Mesodermal cell (in vitro differentiated cells): ENCODE measurements around the gene EYA3.
A peak's percentile ranks its signal among the peaks of the same experiment; 100 is the strongest.

Experiments used
- H3K27ac ChIP-seq: 2 replicates; pipeline ENCODE4 v1.7.0; 2013; ENCODE audit warnings: mild to moderate bottlenecking, low read depth, low read length, moderate library complexity; ENCODE audit not compliant: severe bottlenecking
- H3K36me3 ChIP-seq: 2 replicates; pipeline ENCODE4 v1.7.1; 2013; ENCODE audit warnings: mild to moderate bottlenecking, low read length, moderate library complexity; ENCODE audit not compliant: control insufficient read depth, insufficient read depth
- H3K4me1 ChIP-seq: one replicate; pipeline ENCODE4 v1.7.1; 2013; ENCODE audit warnings: mild to moderate bottlenecking, low read length; ENCODE audit not compliant: insufficient read depth, control insufficient read depth, poor library complexity, severe bottlenecking
- H3K4me3 ChIP-seq: 2 replicates; pipeline ENCODE4 v1.7.0; 2013; ENCODE audit warnings: low read length, control low read depth, mild to moderate bottlenecking; ENCODE audit not compliant: insufficient read depth, poor library complexity, severe bottlenecking; ENCODE audit errors: extremely low read depth
- H3K9me3 ChIP-seq: 2 replicates; pipeline ENCODE4 v1.7.1; 2013; ENCODE audit warnings: mild to moderate bottlenecking, low read length, moderate library complexity; ENCODE audit not compliant: control insufficient read depth
- WGBS, 2 experiments: methylation state at CpG; one replicate each; pipeline ENCODE4 v1.1.5; 2013; ENCODE audit warnings: missing lambda C conversion rate in 2 of 2; ENCODE audit not compliant: insufficient coverage in 2 of 2; 5-methylcytosine and 5-hydroxymethylcytosine counted together

EYA3 gene

GRCh38 chr1:27968692-27969091 lies 119.7 kb downstream of the EYA3 start:
- Histone ChIP-seq H3K9me3 (no peaks in the 10 kb centered on the region), H3K27ac (no peak overlapping the region), H3K4me1 (peaks cover 6% of the 10 kb centered on the region), H3K4me3 (no peak overlapping the region), H3K36me3 (peaks cover 62% of the 10 kb centered on the region)
- WGBS, 2 experiments = 92 to 96% methylated on average over 3 of the region's 3 CpGs

- Histone ChIP-seq H3K9me3 (no peaks in the 10 kb centered on the region), H3K27ac (no peak overlapping the region), H3K36me3 (peaks cover 61% of the 10 kb centered on the region), H3K4me1 (peaks cover 6% of the 10 kb centered on the region), H3K4me3 (no peak overlapping the region)
- WGBS, 2 experiments = 90 to 100% methylated on average over 2 to 3 of the region's 4 CpGs
Observed at GRCh38 chr1:27967884-27968466, 120.4 kb downstream of the EYA3 start.

GRCh38 chr1:27967106-27967883 lies 121.1 kb downstream of the EYA3 start:
- Histone ChIP-seq H3K4me3 (no peak overlapping the region), H3K36me3 (peaks cover 55% of the 10 kb centered on the region), H3K9me3 (no peaks in the 10 kb centered on the region), H3K27ac (no peak overlapping the region), H3K4me1 (peaks cover 6% of the 10 kb centered on the region)
- 93 to 99% methylated on average over 12 of the region's 12 CpGs for WGBS, 2 experiments

GRCh38 chr1:27966402-27967105 lies 121.9 kb downstream of the EYA3 start:
- Histone ChIP-seq H3K4me3 (no peak overlapping the region), H3K36me3 (peaks cover 49% of the 10 kb centered on the region), H3K9me3 (no peaks in the 10 kb centered on the region), H3K4me1 (peaks cover 6% of the 10 kb centered on the region), H3K27ac (no peak overlapping the region)
- 96% methylated on average over 24 of the region's 24 CpGs for WGBS, 2 experiments

GRCh38 chr1:27963393-27963792 lies 125.0 kb downstream of the EYA3 start:
- Histone ChIP-seq H3K4me3 (no peak overlapping the region), H3K9me3 (no peaks in the 10 kb centered on the region), H3K27ac (no peak overlapping the region), H3K36me3 (peaks cover 38% of the 10 kb centered on the region), H3K4me1 (no peaks in the 10 kb centered on the region)
- WGBS, 2 experiments = 92 to 96% methylated on average over 9 to 11 of the region's 11 CpGs

- Histone ChIP-seq H3K4me3 (no peak overlapping the region), H3K27ac (no peak overlapping the region), H3K36me3 (peaks cover 23% of the 10 kb centered on the region), H3K9me3 (no peaks in the 10 kb centered on the region), H3K4me1 (no peaks in the 10 kb centered on the region)
- 82 to 92% methylated on average over 3 to 4 of the region's 4 CpGs for WGBS, 2 experiments
Observed at GRCh38 chr1:27961646-27962221, 126.7 kb downstream of the EYA3 start.

GRCh38 chr1:27960762-27961645 lies 127.4 kb downstream of the EYA3 start:
- Histone ChIP-seq H3K36me3 (peaks cover 19% of the 10 kb centered on the region), H3K4me3 (peak overlapping the region; percentile 51), H3K9me3 (no peaks in the 10 kb centered on the region), H3K27ac (no peak overlapping the region), H3K4me1 (no peaks in the 10 kb centered on the region)
- whole genome bisulfite sequencing, 2 experiments = 87 to 91% methylated on average over 12 to 13 of the region's 13 CpGs

GRCh38 chr1:27959792-27960603 lies 128.4 kb downstream of the EYA3 start, which contains the start of gene XKR8:
Gene XKR8 (plus strand): TSS chr1:27959973. CDS start chr1:27960070, 97 bp downstream.
- Histone ChIP-seq H3K36me3 (peaks cover 18% of the 10 kb centered on the region), H3K4me1 (no peaks in the 10 kb centered on the region), H3K4me3 (peak within 1 kb of the TSS; percentile 51), H3K27ac (peak within 1 kb of the TSS; percentile 95), H3K9me3 (no peaks in the 10 kb centered on the region)
- WGBS, 2 experiments = 8% methylated on average over 59 to 61 of the region's 68 CpGs

GRCh38 chr1:27958513-27958912 lies 129.9 kb downstream of the EYA3 start:
- H3K27ac ChIP-seq = no peak overlapping the region
- H3K9me3 ChIP-seq = no peaks in the 10 kb centered on the region
- 98% methylated on average over 26 of the region's 26 CpGs for WGBS, 2 experiments
- H3K4me3 ChIP-seq = no peak overlapping the region
- peaks cover 3% of the 10 kb centered on the region for H3K36me3 ChIP-seq
- no peaks in the 10 kb centered on the region for H3K4me1 ChIP-seq
